Vagina (tissue), 2 donors: ENCODE results near the gene PDX1. TPM values are rescaled to one million over a fixed set of nuclear protein-coding genes. Genes with fewer than 3 reads are reported as not detected.

Experiments
- DNase-seq, 2 donors: peaks; one replicate each; pipeline ENCODE4 v3.0.0-alpha.2; 2017; ENCODE audit errors: extremely low spot score in 2 of 2
- H3K27ac ChIP-seq: fragments of 200-600 bp; sonication (generic); one replicate; pipeline ENCODE4 v1.5.1; 2019
- H3K27me3 ChIP-seq: fragments of 200-600 bp; sonication (generic); one replicate; pipeline ENCODE4 v1.5.1; 2019
- H3K36me3 ChIP-seq, 2 donors: fragments of 200-600 bp; sonication (generic); one replicate each; pipeline ENCODE4 v1.5.1; 2017 to 2019
- H3K4me1 ChIP-seq: fragments of 200-600 bp; sonication (generic); one replicate; pipeline ENCODE4 v1.5.1; 2019
- H3K4me3 ChIP-seq, 2 donors: fragments of 200-600 bp; sonication (generic); 1 replicate in 1 of 2; 2 replicates in 1 of 2; pipeline ENCODE4 v1.5.1; 2016 to 2019
- H3K9me3 ChIP-seq: fragments of 200-600 bp; sonication (generic); one replicate; pipeline ENCODE4 v1.5.1; 2019
- POLR2A ChIP-seq, 2 donors: fragments of 450-650 bp; IDR thresholded peaks; one replicate each; pipeline ENCODE4 v1.6.1; 2017; ENCODE audit warnings: antibody characterized with exemption in 2 of 2, mild to moderate bottlenecking in 2 of 2, moderate library complexity in 2 of 2
- POLR2AphosphoS5 ChIP-seq, 2 donors: sonication (generic); formaldehyde crosslinking; IDR thresholded peaks; one replicate each; pipeline ENCODE4 v1.9.0; 2017; ENCODE audit warnings: antibody characterized with exemption in 2 of 2, mild to moderate bottlenecking in 2 of 2, low read depth in 1 of 2; ENCODE audit not compliant: insufficient read depth in 1 of 2
- intact Hi-C: fragments of 100-400 bp; cut with DNase I; formaldehyde crosslinking; loops from one replicate; pipeline ENCODE4 v1.15.1; 2023
- total RNA-seq: library from RNA; depleted of rRNA; stranded (reverse); fragments of >200 nt; gene quantifications from one replicate; pipeline ENCODE4 v1.2.3, GENCODE V29; 2016
- TF ChIP-seq, protein P1 (sequence below), 3 experiments: fragments of 450-650 bp in 2 of 3; fragments of 200-600 bp in 1 of 3; sonication (generic) in 1 of 3; IDR thresholded peaks; one replicate each; pipeline ENCODE4 v1.5.1; 2017 to 2019; ENCODE audit warnings: antibody characterized with exemption in 3 of 3, mild to moderate bottlenecking in 2 of 3, moderate library complexity in 2 of 3

PDX1 gene
- total RNA-seq, 1 donor from 2014 or later = not detected

DNA sequence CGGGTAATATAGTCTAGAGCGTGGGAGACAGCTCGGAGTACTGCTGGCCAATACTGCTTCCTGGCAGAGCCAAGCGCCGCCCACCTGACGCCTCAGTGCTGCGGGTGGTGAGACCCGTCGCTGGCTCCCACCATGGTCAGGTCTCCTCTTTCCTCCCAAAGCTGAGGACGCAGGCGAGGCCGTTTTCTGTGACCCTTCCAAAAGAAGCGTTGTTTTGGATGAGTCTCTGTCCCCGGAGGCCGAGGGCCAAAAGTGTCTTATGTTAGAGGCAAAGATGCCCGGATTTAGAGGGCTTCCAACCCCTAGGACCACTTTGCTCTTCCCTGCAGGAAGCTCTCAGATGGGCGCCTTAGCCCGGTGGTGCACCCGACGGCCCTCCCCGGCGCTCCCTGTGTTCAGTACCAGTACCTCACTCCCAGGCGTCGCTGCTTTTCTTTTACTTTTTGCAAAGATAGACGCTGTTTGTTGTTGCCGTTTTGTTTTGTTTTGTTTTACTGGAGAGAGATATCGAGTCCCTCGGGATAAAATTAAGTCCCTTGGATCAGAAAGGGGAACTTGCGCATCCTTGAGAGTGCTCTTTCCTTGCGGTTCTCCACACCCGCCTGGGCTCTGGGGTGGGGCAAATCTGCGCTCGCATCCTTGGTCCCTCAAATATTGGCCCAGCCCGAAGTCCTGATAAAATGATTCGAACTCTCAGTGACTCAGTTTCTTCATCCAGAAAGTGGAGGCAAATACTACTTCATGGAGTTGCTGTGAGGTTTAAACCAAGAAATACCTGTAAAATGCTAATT, 7.0 kb downstream of the PDX1 start:
- Histone ChIP-seq H3K36me3 (no peaks in the 10 kb centered on the region), H3K27ac (no peak overlapping the region), H3K4me3 (no peak overlapping the region), H3K4me1 (peaks cover 6% of the 10 kb centered on the region), H3K27me3 (peaks cover 6% of the 10 kb centered on the region), H3K9me3 (no peaks in the 10 kb centered on the region)
- TF ChIP-seq POLR2AphosphoS5 (IDR thresholded peaks at IDR 0.05; ENCODE audit: insufficient read depth in 1 of 2, low read depth in 1 of 2) (no peak), POLR2A (IDR thresholded peaks at IDR 0.05) (no peak)
- TF ChIP-seq, protein P1, sequence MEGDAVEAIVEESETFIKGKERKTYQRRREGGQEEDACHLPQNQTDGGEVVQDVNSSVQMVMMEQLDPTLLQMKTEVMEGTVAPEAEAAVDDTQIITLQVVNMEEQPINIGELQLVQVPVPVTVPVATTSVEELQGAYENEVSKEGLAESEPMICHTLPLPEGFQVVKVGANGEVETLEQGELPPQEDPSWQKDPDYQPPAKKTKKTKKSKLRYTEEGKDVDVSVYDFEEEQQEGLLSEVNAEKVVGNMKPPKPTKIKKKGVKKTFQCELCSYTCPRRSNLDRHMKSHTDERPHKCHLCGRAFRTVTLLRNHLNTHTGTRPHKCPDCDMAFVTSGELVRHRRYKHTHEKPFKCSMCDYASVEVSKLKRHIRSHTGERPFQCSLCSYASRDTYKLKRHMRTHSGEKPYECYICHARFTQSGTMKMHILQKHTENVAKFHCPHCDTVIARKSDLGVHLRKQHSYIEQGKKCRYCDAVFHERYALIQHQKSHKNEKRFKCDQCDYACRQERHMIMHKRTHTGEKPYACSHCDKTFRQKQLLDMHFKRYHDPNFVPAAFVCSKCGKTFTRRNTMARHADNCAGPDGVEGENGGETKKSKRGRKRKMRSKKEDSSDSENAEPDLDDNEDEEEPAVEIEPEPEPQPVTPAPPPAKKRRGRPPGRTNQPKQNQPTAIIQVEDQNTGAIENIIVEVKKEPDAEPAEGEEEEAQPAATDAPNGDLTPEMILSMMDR (IDR thresholded peaks at IDR 0.05) = no peak
- no peak for DNase-seq
- intact Hi-C loops = no loop called here

DNA sequence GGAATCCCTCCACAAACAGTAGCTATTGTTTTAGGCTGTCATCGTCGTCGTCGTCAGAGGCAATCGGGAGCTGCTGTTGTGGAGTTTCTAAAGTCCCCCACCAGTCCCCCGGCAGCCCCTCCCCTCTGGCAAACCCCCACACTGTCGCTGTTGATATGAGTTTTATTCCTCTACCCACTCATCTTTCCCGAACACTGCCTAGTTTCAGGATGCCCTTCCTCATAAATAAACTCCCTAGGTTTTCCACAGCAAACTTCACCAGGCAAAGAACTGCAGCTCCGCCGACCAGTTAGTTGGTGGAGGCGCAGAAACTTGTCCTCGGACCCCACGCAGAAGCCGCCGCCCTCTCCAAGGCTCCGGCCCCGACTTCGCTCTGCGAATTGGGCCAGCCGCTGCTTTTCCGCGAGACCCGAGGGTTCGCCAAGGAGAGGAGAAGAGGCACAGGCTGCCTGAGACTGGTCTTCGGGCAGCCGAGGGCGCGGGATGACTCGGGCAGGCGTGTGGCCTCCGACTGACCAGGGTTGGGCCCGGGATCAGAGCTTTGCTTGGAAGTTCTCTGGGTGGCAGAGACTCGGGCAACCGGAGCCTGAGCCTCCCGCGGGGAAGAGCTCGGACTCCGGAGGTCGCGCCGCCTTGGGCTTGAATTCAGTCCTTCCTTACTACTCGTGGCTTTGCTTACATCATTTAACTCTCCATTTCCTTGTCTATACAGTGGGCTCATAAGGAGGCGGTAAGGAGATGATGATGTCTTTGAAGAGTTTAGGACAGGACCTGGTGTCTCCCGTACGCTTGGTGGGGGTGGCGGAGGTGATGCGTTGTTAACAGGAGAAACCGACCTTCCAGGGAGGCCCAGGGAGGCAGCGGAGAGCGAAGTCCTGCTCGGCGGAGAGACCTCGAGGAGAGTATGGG, 7.9 kb downstream of the PDX1 start:
- peaks cover 6% of the 10 kb centered on the region for H3K27me3 ChIP-seq
- H3K27ac ChIP-seq = no peak overlapping the region
- H3K4me1 ChIP-seq = no peaks in the 10 kb centered on the region
- no peak overlapping the region for H3K4me3 ChIP-seq
- no peak for TF ChIP-seq POLR2AphosphoS5 (IDR thresholded peaks at IDR 0.05; ENCODE audit: insufficient read depth in 1 of 2, low read depth in 1 of 2)
- TF ChIP-seq, protein P1 (IDR thresholded peaks at IDR 0.05) = no peak
- no peak for TF ChIP-seq POLR2A (IDR thresholded peaks at IDR 0.05)
- intact Hi-C loops = no loop called here
- no peaks in the 10 kb centered on the region for H3K36me3 ChIP-seq
- no peak for DNase-seq
- H3K9me3 ChIP-seq = no peaks in the 10 kb centered on the region

DNA sequence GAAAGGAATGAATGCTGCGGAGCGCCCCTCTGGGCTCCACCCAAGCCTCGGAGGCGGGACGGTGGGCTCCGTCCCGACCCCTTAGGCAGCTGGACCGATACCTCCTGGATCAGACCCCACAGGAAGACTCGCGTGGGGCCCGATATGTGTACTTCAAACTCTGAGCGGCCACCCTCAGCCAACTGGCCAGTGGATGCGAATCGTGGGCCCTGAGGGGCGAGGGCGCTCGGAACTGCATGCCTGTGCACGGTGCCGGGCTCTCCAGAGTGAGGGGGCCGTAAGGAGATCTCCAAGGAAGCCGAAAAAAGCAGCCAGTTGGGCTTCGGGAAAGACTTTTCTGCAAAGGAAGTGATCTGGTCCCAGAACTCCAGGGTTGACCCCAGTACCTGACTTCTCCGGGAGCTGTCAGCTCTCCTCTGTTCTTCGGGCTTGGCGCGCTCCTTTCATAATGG, 8.6 kb downstream of the PDX1 start:
- Histone ChIP-seq H3K27ac (no peak overlapping the region), H3K9me3 (no peaks in the 10 kb centered on the region), H3K27me3 (peaks cover under 1% of the 10 kb centered on the region), H3K36me3 (no peaks in the 10 kb centered on the region), H3K4me3 (no peak overlapping the region), H3K4me1 (no peaks in the 10 kb centered on the region)
- intact Hi-C loops = no loop called here
- TF ChIP-seq POLR2A (IDR thresholded peaks at IDR 0.05) (no peak), POLR2AphosphoS5 (IDR thresholded peaks at IDR 0.05; ENCODE audit: insufficient read depth in 1 of 2, low read depth in 1 of 2) (no peak)
- TF ChIP-seq, protein P1 (IDR thresholded peaks at IDR 0.05) = no peak
- DNase-seq = no peak

DNA sequence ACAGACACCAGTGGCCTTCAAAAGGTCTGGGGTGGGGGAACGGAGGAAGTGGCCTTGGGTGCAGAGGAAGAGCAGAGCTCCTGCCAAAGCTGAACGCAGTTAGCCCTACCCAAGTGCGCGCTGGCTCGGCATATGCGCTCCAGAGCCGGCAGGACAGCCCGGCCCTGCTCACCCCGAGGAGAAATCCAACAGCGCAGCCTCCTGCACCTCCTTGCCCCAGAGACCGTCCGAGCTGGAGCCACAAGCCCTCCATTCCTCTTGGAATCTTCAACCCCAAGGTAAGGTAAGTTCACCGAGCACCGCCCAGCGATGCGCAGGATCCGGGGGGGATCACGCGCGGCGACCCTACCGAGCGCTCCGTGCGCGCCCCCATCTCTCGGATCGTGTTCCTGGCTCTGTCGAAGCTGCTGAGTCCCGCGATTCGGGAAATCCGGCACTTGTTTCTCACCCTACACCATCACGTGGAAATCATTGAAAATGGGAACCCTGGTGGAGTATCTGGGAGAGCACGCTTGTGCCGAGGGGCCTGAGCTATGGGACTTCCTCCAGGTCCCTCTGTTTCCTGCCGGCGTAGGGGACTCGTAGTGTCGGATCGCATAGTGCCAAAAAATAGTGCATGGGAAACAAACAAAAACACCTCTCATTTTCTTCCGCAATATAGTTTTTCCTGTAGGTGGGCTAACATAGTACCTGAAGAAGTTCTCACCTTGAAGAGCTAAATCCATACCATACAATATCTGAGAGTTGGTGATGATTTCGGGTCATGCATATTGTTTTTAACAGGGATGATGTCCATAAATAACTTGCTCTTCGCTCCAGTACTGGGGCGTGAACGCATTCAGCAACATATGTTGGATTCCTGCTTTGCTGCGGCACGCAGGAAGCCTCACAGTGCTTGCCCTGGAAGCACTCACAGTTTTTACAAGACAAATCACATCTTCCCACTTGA, 9.3 kb downstream of the PDX1 start:
- H3K36me3 ChIP-seq = no peaks in the 10 kb centered on the region
- H3K9me3 ChIP-seq = no peaks in the 10 kb centered on the region
- no peak overlapping the region for H3K27ac ChIP-seq
- no peaks in the 10 kb centered on the region for H3K4me1 ChIP-seq
- TF ChIP-seq POLR2AphosphoS5 (IDR thresholded peaks at IDR 0.05; ENCODE audit: insufficient read depth in 1 of 2, low read depth in 1 of 2) (no peak), POLR2A (IDR thresholded peaks at IDR 0.05) (no peak)
- TF ChIP-seq, protein P1 (IDR thresholded peaks at IDR 0.05) = no peak
- no peak overlapping the region for H3K4me3 ChIP-seq
- intact Hi-C loops = no loop called here
- no peaks in the 10 kb centered on the region for H3K27me3 ChIP-seq
- DNase-seq = no peak
